ENCODE measurements around the gene GIPC2. TPM values are rescaled to one million over a fixed set of nuclear protein-coding genes. Genes with fewer than 3 reads are reported as not detected.

The GIPC2 gene
- total RNA-seq, 1 experiment from 2014 or later, result 0.26 TPM

GRCh38 chr1:78171736-78172590, 126.2 kb downstream of the GIPC2 start:
- ChIA-PET CTCF (no interaction called here), POLR2A (no interaction called here)
- in situ Hi-C loops (cut with HindIII; ENCODE audit: low pct_unique_long_range_greater_than_20kb, low sequenced_read_pairs), result no loop called here
- no peak for ATAC-seq
- H3K4me1 ChIP-seq (ENCODE audit: control insufficient read depth, insufficient read depth, low read length), result no peaks in the 10 kb centered on the region
- DNase-seq (ENCODE audit: low read depth, low spot score), result no peak
- H3K9me3 ChIP-seq (ENCODE audit: control insufficient read depth, insufficient read depth, low read depth, low read length), result no peaks in the 10 kb centered on the region
- H3K4me3 ChIP-seq (ENCODE audit: low read depth in 2 of 2, low read length in 2 of 2), result no peak overlapping the region
- no peak overlapping the region for H3K27ac ChIP-seq (ENCODE audit: low read length)
- no peaks in the 10 kb centered on the region for H3K27me3 ChIP-seq (ENCODE audit: control insufficient read depth, insufficient read depth, low read length)
- no peaks in the 10 kb centered on the region for H3K36me3 ChIP-seq (ENCODE audit: control insufficient read depth, insufficient read depth, low read length)
- no peak for TF ChIP-seq REST (IDR thresholded peaks at IDR 0.05; ENCODE audit: insufficient read depth in 1 of 2, low read depth in 2 of 2, low read length in 1 of 2)
- no peak for TF ChIP-seq TCF7L2 (IDR thresholded peaks at IDR 0.05; ENCODE audit: low read depth, low read length)
- no peak for TF ChIP-seq POLR2AphosphoS5 (IDR thresholded peaks at IDR 0.05; ENCODE audit: low read depth, low read length)
- TF ChIP-seq CTCF (IDR thresholded peaks at IDR 0.05), result no peak
- no peak for TF ChIP-seq SIN3A (IDR thresholded peaks at IDR 0.05; ENCODE audit: borderline replicate concordance, insufficient read depth, low read depth, low read length)
- intact Hi-C loops (cut with micrococcal nuclease; ENCODE audit: unreplicated experiment), result no loop called here
- no TSS peak for BruUV-seq (replicated peaks)

GRCh38 chr1:78176448-78176847, 130.7 kb downstream of the GIPC2 start:
- BruUV-seq (replicated peaks), result no TSS peak
- intact Hi-C loops (cut with micrococcal nuclease; ENCODE audit: unreplicated experiment), result no loop called here
- no peak for DNase-seq (ENCODE audit: low read depth, low spot score)
- TF ChIP-seq TCF7L2 (IDR thresholded peaks at IDR 0.05; ENCODE audit: low read depth, low read length), result no peak
- no peak for TF ChIP-seq POLR2AphosphoS5 (IDR thresholded peaks at IDR 0.05; ENCODE audit: low read depth, low read length)
- no peak for TF ChIP-seq CTCF (IDR thresholded peaks at IDR 0.05)
- TF ChIP-seq SIN3A (IDR thresholded peaks at IDR 0.05; ENCODE audit: borderline replicate concordance, insufficient read depth, low read depth, low read length), result no peak
- no peak for TF ChIP-seq REST (IDR thresholded peaks at IDR 0.05; ENCODE audit: insufficient read depth in 1 of 2, low read depth in 2 of 2, low read length in 1 of 2)
- no peaks in the 10 kb centered on the region for H3K36me3 ChIP-seq (ENCODE audit: control insufficient read depth, insufficient read depth, low read length)
- ATAC-seq, result no peak
- no peak overlapping the region for H3K27ac ChIP-seq (ENCODE audit: low read length)
- in situ Hi-C loops (cut with HindIII; ENCODE audit: low pct_unique_long_range_greater_than_20kb, low sequenced_read_pairs), result no loop called here
- ChIA-PET POLR2A (no interaction called here), CTCF (no interaction called here)
- no peak overlapping the region for H3K4me3 ChIP-seq (ENCODE audit: low read depth in 2 of 2, low read length in 2 of 2)
- H3K27me3 ChIP-seq (ENCODE audit: control insufficient read depth, insufficient read depth, low read length), result no peaks in the 10 kb centered on the region
- H3K9me3 ChIP-seq (ENCODE audit: control insufficient read depth, insufficient read depth, low read depth, low read length), result no peaks in the 10 kb centered on the region
- H3K4me1 ChIP-seq (ENCODE audit: control insufficient read depth, insufficient read depth, low read length), result no peaks in the 10 kb centered on the region

Data from Panc1 (cell line).